NCI-H187 (cell line): ENCODE results near the gene ANHX.
"Not testable (repeated sequence)": the region's sequence is repeated elsewhere in the genome, so short reads cannot be mapped to it uniquely, and the experiment has no call there.

Experiments used
- DNase-seq, 2 experiments: peaks; one replicate each; lab custom pipeline; 2025; lab: John Stamatoyannopoulos, UW

Gene ANHX

GRCh38 chr12:133235401-133236112, at the start of gene ANHX:
TSS of gene ANHX (minus strand) at chr12:133235877. CDS start at chr12:133234356, 1,521 bp downstream.
- no peak for DNase-seq

- not testable (repeated sequence) for DNase-seq
Observed at GRCh38 chr12:133264668-133265067, 29.0 kb upstream of the ANHX start.

GRCh38 chr12:133264173-133264572, 28.5 kb upstream of the ANHX start:
- DNase-seq, result no peak

GRCh38 chr12:133256321-133256720, 20.6 kb upstream of the ANHX start:
- DNase-seq, result no peak

GRCh38 chr12:133255833-133256232, 20.2 kb upstream of the ANHX start:
- not testable (repeated sequence) for DNase-seq

- no peak for DNase-seq
Observed at GRCh38 chr12:133251732-133252131, 16.1 kb upstream of the ANHX start.

GRCh38 chr12:133236556-133236955, 879 bp upstream of the ANHX start:
- no peak for DNase-seq

GRCh38 chr12:133236144-133236543, 467 bp upstream of the ANHX start:
- no peak for DNase-seq

- DNase-seq, result no peak
Observed at GRCh38 chr12:133234971-133235370, 706 bp downstream of the ANHX start.

- no peak for DNase-seq
Observed at GRCh38 chr12:133233993-133234564, 1.6 kb downstream of the ANHX start.

GRCh38 chr12:133233006-133233405, 2.7 kb downstream of the ANHX start:
- no peak for DNase-seq

- DNase-seq, result no peak
Observed at GRCh38 chr12:133231001-133231400, 4.7 kb downstream of the ANHX start.

- no peak for DNase-seq
Observed at GRCh38 chr12:133227281-133227852, 8.3 kb downstream of the ANHX start.

- DNase-seq, result no peak
Observed at GRCh38 chr12:133226690-133227089, 9.0 kb downstream of the ANHX start.

- DNase-seq, result no peak
Observed at GRCh38 chr12:133225527-133225926, 10.2 kb downstream of the ANHX start.

- DNase-seq, result no peak
Observed at GRCh38 chr12:133222211-133222610, 13.5 kb downstream of the ANHX start.

- DNase-seq, result no peak
Observed at GRCh38 chr12:133221241-133221640, 14.4 kb downstream of the ANHX start.

GRCh38 chr12:133220521-133220920, 15.2 kb downstream of the ANHX start:
- DNase-seq, result no peak

- no peak for DNase-seq
Observed at GRCh38 chr12:133217219-133217618, 18.5 kb downstream of the ANHX start.

- DNase-seq, result no peak
Observed at GRCh38 chr12:133215724-133216123, 20.0 kb downstream of the ANHX start.

GRCh38 chr12:133206390-133206789, 29.3 kb downstream of the ANHX start:
- DNase-seq, result no peak

- no peak for DNase-seq
Observed at GRCh38 chr12:133204264-133204603, 31.4 kb downstream of the ANHX start.
